SH-SY5Y (cell line): ENCODE results near the gene OR6K6.

Experiments
- GATA2 ChIP-seq: IDR thresholded peaks from 2 replicates; pipeline ENCODE4 v1.6.1; 2011; ENCODE audit warnings: mild to moderate bottlenecking, low read depth, low read length
- GATA3 ChIP-seq: IDR thresholded peaks from 2 replicates; pipeline ENCODE4 v1.6.1; 2011; ENCODE audit warnings: low read depth, mild to moderate bottlenecking, low read length, moderate library complexity

- TF ChIP-seq GATA2 (no peak), GATA3 (no peak)
These were observed 24.1 kb upstream of the OR6K6 start for GRCh38 chr1:158730453-158730852.
